ENCODE data around the gene KRT33B. TPM values are rescaled to one million over a fixed set of nuclear protein-coding genes. Genes with fewer than 3 reads are reported as not detected.

KRT33B gene
- not detected for total RNA-seq

DNA sequence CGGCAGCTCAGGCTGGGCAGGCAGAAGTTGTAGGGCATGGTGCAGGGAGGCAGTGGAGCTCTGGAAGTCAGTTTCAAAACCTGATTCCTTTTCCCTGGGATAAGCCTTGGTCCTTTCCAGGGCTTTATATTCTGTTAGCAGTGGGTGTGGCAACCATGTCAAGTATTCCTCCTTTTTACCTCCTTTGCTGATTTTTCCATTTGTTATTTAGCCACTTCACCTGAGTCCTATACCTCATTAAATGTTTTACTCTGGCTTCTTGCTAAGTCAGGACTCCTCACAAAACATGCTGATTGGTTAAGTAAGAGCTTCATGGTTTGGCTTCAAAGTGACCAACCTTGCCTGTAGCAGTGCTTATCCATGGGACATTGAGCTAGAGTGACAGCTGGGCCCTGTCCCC lies at the start of gene KRT33B:
TSS of gene KRT33B (minus strand) at position 101 of the 400 bp plus-strand sequence. CDS start at position 38, 63 bp downstream.
- no peak for ATAC-seq
- DNase-seq, result no peak
- intact Hi-C loops (cut with DNase I), result no loop called here
- TF ChIP-seq, protein P1, sequence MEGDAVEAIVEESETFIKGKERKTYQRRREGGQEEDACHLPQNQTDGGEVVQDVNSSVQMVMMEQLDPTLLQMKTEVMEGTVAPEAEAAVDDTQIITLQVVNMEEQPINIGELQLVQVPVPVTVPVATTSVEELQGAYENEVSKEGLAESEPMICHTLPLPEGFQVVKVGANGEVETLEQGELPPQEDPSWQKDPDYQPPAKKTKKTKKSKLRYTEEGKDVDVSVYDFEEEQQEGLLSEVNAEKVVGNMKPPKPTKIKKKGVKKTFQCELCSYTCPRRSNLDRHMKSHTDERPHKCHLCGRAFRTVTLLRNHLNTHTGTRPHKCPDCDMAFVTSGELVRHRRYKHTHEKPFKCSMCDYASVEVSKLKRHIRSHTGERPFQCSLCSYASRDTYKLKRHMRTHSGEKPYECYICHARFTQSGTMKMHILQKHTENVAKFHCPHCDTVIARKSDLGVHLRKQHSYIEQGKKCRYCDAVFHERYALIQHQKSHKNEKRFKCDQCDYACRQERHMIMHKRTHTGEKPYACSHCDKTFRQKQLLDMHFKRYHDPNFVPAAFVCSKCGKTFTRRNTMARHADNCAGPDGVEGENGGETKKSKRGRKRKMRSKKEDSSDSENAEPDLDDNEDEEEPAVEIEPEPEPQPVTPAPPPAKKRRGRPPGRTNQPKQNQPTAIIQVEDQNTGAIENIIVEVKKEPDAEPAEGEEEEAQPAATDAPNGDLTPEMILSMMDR (IDR thresholded peaks at IDR 0.05), result no peak
- no peak for TF ChIP-seq POLR2A (IDR thresholded peaks at IDR 0.05)
- Histone ChIP-seq H3K9me3 (no peaks in the 10 kb centered on the region), H3K36me3 (replicated peaks in 1 of 2; ENCODE audit: insufficient read depth in 1 of 2, low read depth in 2 of 2) (no peaks in the 10 kb centered on the region), H3K27me3 (no peaks in the 10 kb centered on the region), H3K4me1 (no peaks in the 10 kb centered on the region), H3K4me3 (no peak within 1 kb of the TSS), H3K27ac (no peak within 1 kb of the TSS)
- 78% methylated on average over 1 of the region's 1 CpG; no CpG with 5 or more reads in 1 of the 2 donors for WGBS, 2 donors

DNA sequence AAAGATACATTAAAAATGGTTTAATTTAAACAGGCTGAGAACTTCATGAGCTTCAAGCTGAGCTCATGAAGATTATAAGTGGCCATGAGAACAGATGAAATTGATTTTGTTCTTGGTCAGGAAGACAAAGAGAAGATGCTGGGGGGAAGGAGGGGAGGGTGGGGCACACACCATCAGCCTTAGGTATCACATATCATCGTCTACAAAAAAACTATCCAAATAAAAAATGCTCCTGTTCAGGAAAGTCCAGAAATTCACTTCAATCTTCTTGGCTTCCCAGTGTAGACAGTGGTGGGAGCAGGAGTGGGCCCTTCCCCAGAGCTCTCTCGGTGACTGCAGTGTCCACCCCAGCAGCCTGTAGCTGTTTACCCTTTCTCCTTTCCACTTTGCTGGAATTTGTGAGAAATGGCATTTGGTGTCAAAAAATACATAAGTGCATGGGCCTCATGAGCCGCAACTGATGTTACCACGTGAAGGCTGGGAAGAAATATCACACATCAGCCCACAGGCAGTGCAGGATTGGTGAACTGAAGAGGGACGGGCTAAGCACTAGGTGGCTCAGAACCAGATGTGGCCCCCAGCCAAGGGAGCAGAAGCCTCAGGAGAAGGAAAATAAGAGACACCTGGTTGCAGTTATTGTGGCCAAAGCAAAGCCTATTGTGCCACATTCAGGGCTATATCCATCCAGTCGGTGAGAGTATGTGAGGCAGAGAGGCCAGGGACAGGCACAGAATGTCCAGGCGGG lies 48.7 kb upstream of the KRT33B start:
- no peak overlapping the region for H3K4me3 ChIP-seq
- no peaks in the 10 kb centered on the region for H3K27me3 ChIP-seq
- no peaks in the 10 kb centered on the region for H3K9me3 ChIP-seq
- ATAC-seq (no peak), DNase-seq (no peak)
- no peak overlapping the region for H3K27ac ChIP-seq
- H3K36me3 ChIP-seq (replicated peaks in 1 of 2; ENCODE audit: insufficient read depth in 1 of 2, low read depth in 2 of 2), result no peaks in the 10 kb centered on the region
- intact Hi-C loops (cut with DNase I), result no loop called here
- WGBS, 2 donors, result 85% methylated on average over 7 of the region's 7 CpGs
- no peaks in the 10 kb centered on the region for H3K4me1 ChIP-seq
- no peak for TF ChIP-seq POLR2A (IDR thresholded peaks at IDR 0.05)
- TF ChIP-seq, protein P1 (IDR thresholded peaks at IDR 0.05), result no peak

- intact Hi-C loops (cut with DNase I), result no loop called here
- ATAC-seq (no peak), DNase-seq (no peak)
Observed at GRCh38 chr17:41417576-41418015, 48.0 kb upstream of the KRT33B start.

DNA sequence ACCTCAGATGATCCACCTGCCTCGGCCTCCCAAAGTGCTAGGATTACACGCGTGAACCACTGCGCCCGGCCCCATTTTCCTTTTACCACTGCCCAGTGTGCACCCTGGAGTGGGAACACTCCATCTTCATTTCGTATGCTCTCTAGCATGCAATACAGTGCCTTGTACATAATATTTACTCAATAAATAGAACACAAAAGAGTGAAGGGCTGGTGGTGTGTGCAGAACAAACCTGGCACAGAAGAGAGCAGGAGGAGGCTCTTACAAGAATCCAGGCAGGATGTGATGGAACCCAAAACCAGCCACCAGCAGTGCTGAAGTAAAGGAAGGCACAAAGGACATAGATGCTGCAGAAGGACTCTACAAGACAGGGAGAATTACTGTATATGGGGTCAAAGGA lies 47.5 kb upstream of the KRT33B start:
- WGBS, 2 donors, result 89 to 92% methylated on average over 6 of the region's 6 CpGs
- intact Hi-C loops (cut with DNase I), result no loop called here
- H3K4me1 ChIP-seq, result no peaks in the 10 kb centered on the region
- TF ChIP-seq, protein P1 (IDR thresholded peaks at IDR 0.05), result no peak
- no peak for TF ChIP-seq POLR2A (IDR thresholded peaks at IDR 0.05)
- no peaks in the 10 kb centered on the region for H3K36me3 ChIP-seq (replicated peaks in 1 of 2; ENCODE audit: insufficient read depth in 1 of 2, low read depth in 2 of 2)
- ATAC-seq (no peak), DNase-seq (no peak)
- no peak overlapping the region for H3K4me3 ChIP-seq
- H3K27me3 ChIP-seq, result no peaks in the 10 kb centered on the region
- no peak overlapping the region for H3K27ac ChIP-seq
- no peaks in the 10 kb centered on the region for H3K9me3 ChIP-seq

More at GRCh38 chr17:41417576-41418015, 48.0 kb upstream of the KRT33B start:
- TF ChIP-seq, protein P1 (IDR thresholded peaks at IDR 0.05), result peak in 3 of 7 experiments; percentile 3 to 16 (median 6)
- no peak for TF ChIP-seq POLR2A (IDR thresholded peaks at IDR 0.05)
- 51 to 61% methylated on average over 4 of the region's 4 CpGs for WGBS, 2 donors
- H3K27me3 ChIP-seq, result no peaks in the 10 kb centered on the region
- no peaks in the 10 kb centered on the region for H3K9me3 ChIP-seq
- H3K4me1 ChIP-seq, result no peaks in the 10 kb centered on the region
- no peaks in the 10 kb centered on the region for H3K36me3 ChIP-seq (replicated peaks in 1 of 2; ENCODE audit: insufficient read depth in 1 of 2, low read depth in 2 of 2)
- no peak overlapping the region for H3K4me3 ChIP-seq
- no peak overlapping the region for H3K27ac ChIP-seq

DNA sequence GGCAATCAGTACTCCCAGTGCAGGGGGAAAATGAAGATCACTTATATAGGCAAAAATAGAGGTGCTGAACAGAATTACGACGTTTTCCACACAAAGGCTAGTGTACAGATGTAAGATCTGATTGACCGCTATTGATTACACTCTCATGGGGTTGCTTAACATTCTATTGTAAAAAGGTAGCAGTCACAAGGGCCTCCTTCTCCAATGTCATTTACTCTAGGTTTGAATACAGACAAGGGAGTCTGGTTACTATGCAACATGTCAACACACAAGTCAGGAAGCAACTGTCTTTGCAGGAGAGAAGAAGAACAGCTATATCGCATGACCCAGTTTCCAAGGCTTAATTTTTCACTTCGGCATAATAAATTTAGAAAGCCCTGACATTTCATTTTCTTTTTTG lies 46.9 kb upstream of the KRT33B start:
- Histone ChIP-seq H3K27me3 (no peaks in the 10 kb centered on the region), H3K9me3 (no peaks in the 10 kb centered on the region), H3K4me3 (no peak overlapping the region), H3K27ac (no peak overlapping the region), H3K36me3 (replicated peaks in 1 of 2; ENCODE audit: insufficient read depth in 1 of 2, low read depth in 2 of 2) (no peaks in the 10 kb centered on the region), H3K4me1 (no peaks in the 10 kb centered on the region)
- TF ChIP-seq, protein P1 (IDR thresholded peaks at IDR 0.05), result no peak
- TF ChIP-seq POLR2A (IDR thresholded peaks at IDR 0.05), result no peak
- intact Hi-C loops (cut with DNase I), result no loop called here
- DNase-seq, result no peak
- WGBS, 2 donors, result 71 to 72% methylated on average over 5 of the region's 5 CpGs
- no peak for ATAC-seq

Measured in body of pancreas (tissue), 4 donors.